GM12878 (cell line): Measurements from ENCODE around the gene TMEM19. TPM values are rescaled to one million over a fixed set of nuclear protein-coding genes. Genes with fewer than 3 reads are reported as not detected.
A peak's percentile ranks its signal among the peaks of the same experiment; 100 is the strongest.

Experiments used
- ATAC-seq: fragments of 200-7000 bp; cut with Tn5 transposase; 3 replicates; pipeline ENCODE4 v1.9.1; 2020; ENCODE audit warnings: mild to moderate bottlenecking, moderate library complexity
- BruUV-seq: library from RNA; stranded (reverse); fragments of 400-500 nt; replicated peaks from 2 replicates; lab custom pipeline; 2021; lab: Mats Ljungman, UMichigan
- CTCF ChIA-PET: fragments of 300-600 bp; sonication (Branson Sonifier 250); formaldehyde crosslinking; extraction: SDS; loops from one replicate; lab custom pipeline; 2021; ENCODE audit warnings: inconsistent platforms; lab: Yijun Ruan, JAX
- POLR2A ChIA-PET: fragments of 350-600 bp; formaldehyde crosslinking; extraction: SDS; loops from one replicate; lab custom pipeline; 2021; ENCODE audit warnings: inconsistent platforms; lab: Charles Lee
- RAD21 ChIA-PET: fragments of 300-600 bp; sonication (Branson Sonifier 250); formaldehyde crosslinking; loops from one replicate; lab custom pipeline; 2023; ENCODE audit warnings: antibody characterized with exemption; ENCODE audit not compliant: unreplicated experiment; lab: Charles Lee
- SMC1A ChIA-PET: fragments of 300-600 bp; sonication (Branson Sonifier 250); formaldehyde crosslinking; loops from one replicate; lab custom pipeline; 2023; ENCODE audit not compliant: unreplicated experiment, uncharacterized antibody; lab: Charles Lee
- DNase-seq: peaks from one replicate; pipeline ENCODE4 v3.0.0-alpha.2; 2011; ENCODE audit warnings: low read depth, low spot score
- FAIRE-seq: peaks from 3 replicates; lab custom pipeline; 2011; peaks lifted over from hg19 to GRCh38; lab: Jason Lieb, UNC
- H2AFZ ChIP-seq: 2 replicates; pipeline ENCODE4 v1.6.0; 2011; ENCODE audit warnings: low read depth, low read length, control low read depth; ENCODE audit not compliant: control insufficient read depth
- H3K27ac ChIP-seq: 2 replicates; pipeline ENCODE4 v1.5.1; 2011; ENCODE audit warnings: control low read depth; ENCODE audit not compliant: control insufficient read depth, insufficient read depth
- H3K27me3 ChIP-seq, 2 experiments: replicated peaks in 1 of 2; 2 replicates each; pipeline versions ENCODE4 v1.6.0 to v1.6.1; 2011; ENCODE audit warnings: low read length in 1 of 2; ENCODE audit not compliant: control insufficient read depth in 2 of 2, insufficient read depth in 2 of 2
- H3K36me3 ChIP-seq, 2 experiments: 2 replicates each; pipeline ENCODE4 v1.5.1; 2011; ENCODE audit warnings: low read length in 1 of 2; ENCODE audit not compliant: control insufficient read depth in 2 of 2, insufficient read depth in 2 of 2
- H3K4me1 ChIP-seq: 2 replicates; pipeline ENCODE4 v1.6.1; 2011; ENCODE audit warnings: mild to moderate bottlenecking, low read length, moderate library complexity, mixed read lengths; ENCODE audit not compliant: control insufficient read depth, insufficient read depth
- H3K4me2 ChIP-seq: 2 replicates; pipeline ENCODE4 v1.6.0; 2011; ENCODE audit warnings: control low read depth; ENCODE audit not compliant: control insufficient read depth, insufficient read depth
- H3K4me3 ChIP-seq: fragments of 200-600 bp; sonication (generic); 2 replicates; pipeline ENCODE4 v1.5.1; 2016
- H3K79me2 ChIP-seq: 2 replicates; pipeline ENCODE4 v1.6.0; 2011; ENCODE audit warnings: low read length; ENCODE audit not compliant: control insufficient read depth, insufficient read depth
- H3K9ac ChIP-seq: 2 replicates; pipeline ENCODE4 v1.8.0; 2011; ENCODE audit warnings: low read length, control low read depth, mixed read lengths; ENCODE audit not compliant: control insufficient read depth, insufficient read depth
- H3K9me3 ChIP-seq: replicated peaks from 3 replicates; pipeline ENCODE4 v1.5.1; 2011; ENCODE audit warnings: mild to moderate bottlenecking, low read length; ENCODE audit not compliant: control insufficient read depth, insufficient read depth
- H4K20me1 ChIP-seq: 2 replicates; pipeline ENCODE4 v1.6.0; 2011; ENCODE audit not compliant: control insufficient read depth, insufficient read depth
- CHD2 ChIP-seq: IDR thresholded peaks from 2 replicates; pipeline ENCODE4 v1.6.1; 2011; ENCODE audit warnings: low read depth, low read length, improper control_type of control experiment, borderline replicate concordance
- EZH2 ChIP-seq: IDR thresholded peaks from 2 replicates; pipeline ENCODE4 v1.6.1; 2012; ENCODE audit warnings: low read depth, mild to moderate bottlenecking, control low read depth, inconsistent platforms, low read length, borderline replicate concordance; ENCODE audit not compliant: control insufficient read depth
- RAD21 ChIP-seq: IDR thresholded peaks from 2 replicates; pipeline ENCODE4 v1.6.1; 2011; ENCODE audit warnings: mild to moderate bottlenecking, low read depth, low read length, moderate library complexity; ENCODE audit not compliant: insufficient read depth
- SMAD1 ChIP-seq: fragments of 450-650 bp; IDR thresholded peaks from 2 replicates; pipeline ENCODE4 v1.6.1; 2018; ENCODE audit warnings: mild to moderate bottlenecking, low read depth; ENCODE audit not compliant: partially characterized antibody
- SMC3 ChIP-seq: IDR thresholded peaks from 2 replicates; pipeline ENCODE4 v1.6.1; 2011; ENCODE audit warnings: low read length, improper control_type of control experiment, borderline replicate concordance
- WGBS: methylation state at CpG from one replicate; pipeline ENCODE4 v1.1.6; 2016; ENCODE audit warnings: low lambda C conversion rate; ENCODE audit not compliant: insufficient replicate concordance, insufficient coverage; ENCODE audit errors: missing lambda C conversion rate; 5-methylcytosine and 5-hydroxymethylcytosine counted together
- in situ Hi-C: fragments of 300-500 bp; cut with MboI; formaldehyde crosslinking; loops from 9 replicates; pipeline ENCODE4 v1.14.3; 2018; ENCODE audit warnings: mixed read lengths
- intact Hi-C: fragments of 100-400 bp; cut with micrococcal nuclease; formaldehyde crosslinking; loops from one replicate; pipeline ENCODE4 v1.14.2; 2022; ENCODE audit not compliant: unreplicated experiment
- polyA plus RNA-seq, 11 experiments: library from polyadenylated mRNA; depleted of rRNA in 4 of 11; unstranded in 6 of 11; stranded (reverse) in 5 of 11; fragments of >200 nt; fragmentation: Nextera tagmentation in 4 of 11; fragmentation: Illumina TruSeq in 1 of 11; extraction: Ambion mirVana in 4 of 11; extraction: Trizol in 1 of 11; gene quantifications; 1 replicate in 1 of 11; 2 replicates in 10 of 11; pipeline versions ENCODE4 v1.2.1 to v1.2.3, GENCODE V29; 2011 to 2016; ENCODE audit warnings: inconsistent platforms in 2 of 11, missing spikeins in 2 of 11, low read depth in 1 of 11
- total RNA-seq, 4 experiments: library from RNA; depleted of rRNA in 3 of 4; stranded (reverse); fragments of >200 nt in 3 of 4; fragmentation: Illumina TruSeq in 1 of 4; extraction: Trizol in 1 of 4; gene quantifications; 2 replicates each; pipeline versions ENCODE4 v1.2.1 to v1.2.3, GENCODE V29; 2013 to 2021
- TF ChIP-seq, protein P1 (sequence below): fragments of 450-650 bp; IDR thresholded peaks from 2 replicates; pipeline ENCODE4 v1.6.1; 2017; ENCODE audit warnings: low read depth, mild to moderate bottlenecking, moderate library complexity
- TF ChIP-seq, protein P2 (sequence below), 3 experiments: IDR thresholded peaks in 2 of 3; conservative IDR thresholded peaks in 1 of 3; 2 replicates each; pipeline ENCODE4 v1.5.1; 2011; ENCODE audit warnings: low read depth in 3 of 3, low read length in 3 of 3, mild to moderate bottlenecking in 3 of 3, control low read depth in 2 of 3, moderate library complexity in 2 of 3, inconsistent platforms in 1 of 3, mixed read lengths in 1 of 3; ENCODE audit not compliant: control insufficient read depth in 2 of 3, insufficient read depth in 1 of 3; ENCODE audit errors: extremely low read depth in 1 of 3

The TMEM19 gene
- total and polyA plus RNA-seq, 10 of the 15 experiments (the other 5 are each of a cell fraction or from before 2014, with no cell fraction given), result 26.7 to 54.9 (median 39.3) TPM

DNA sequence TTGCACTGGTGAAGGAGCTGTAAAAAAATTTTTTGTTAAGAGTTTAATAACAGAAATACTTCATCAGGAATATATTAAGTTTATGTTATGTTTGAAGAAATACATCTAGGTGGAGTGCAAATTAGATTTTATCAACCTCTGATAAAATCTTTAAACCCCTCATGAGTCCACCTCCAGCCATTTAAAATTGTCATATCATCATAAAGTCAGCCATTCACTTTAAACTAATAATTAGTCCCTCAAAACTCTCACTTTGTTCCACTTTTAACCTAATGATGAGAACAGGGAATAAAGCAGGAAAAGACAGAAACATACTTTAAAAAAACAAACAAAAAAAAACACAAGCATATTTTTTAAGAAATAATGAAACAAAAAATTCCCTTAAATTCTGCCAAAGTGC is 47.4 kb upstream of the TMEM19 start:
- BruUV-seq, result no TSS peak
- ChIA-PET RAD21 (interaction anchor here (0.7 to 3.0 kb wide), 2 partner anchors 48 to 108 kb away, joined by 5 to 52 read pairs; partner anchors contain the start of gene TMEM19), SMC1A (interaction anchor here (0.5 to 10.8 kb wide), 6 partner anchors 7 to 203 kb away, joined by 3 to 95 read pairs (median 4); no protein-coding TSS in a partner anchor), POLR2A (no interaction called here), CTCF (interaction anchor here (0.7 to 2.9 kb wide), 11 partner anchors 9 to 223 kb away, joined by 3 to 27 read pairs (median 4); partner anchors contain the start of genes THAP2 and TMEM19)
- Histone ChIP-seq H3K4me3 (no peak overlapping the region), H3K9me3 (no peaks in the 10 kb centered on the region), H3K4me2 (no peak overlapping the region), H2AFZ (no peak overlapping the region), H3K79me2 (no peaks in the 10 kb centered on the region; the same call in 1 of the 2 replicates), H3K4me1 (peaks cover 7% of the 10 kb centered on the region), H4K20me1 (no peaks in the 10 kb centered on the region), H3K27ac (no peak overlapping the region), H3K9ac (no peak overlapping the region), H3K27me3 (no peaks in the 10 kb centered on the region), H3K36me3 (peaks cover 5 to 30% of the 10 kb centered on the region in 2 experiments)
- FAIRE-seq (no peak), DNase-seq (no peak), ATAC-seq (no peak)
- intact Hi-C loops, result no loop called here
- TF ChIP-seq, protein P1, sequence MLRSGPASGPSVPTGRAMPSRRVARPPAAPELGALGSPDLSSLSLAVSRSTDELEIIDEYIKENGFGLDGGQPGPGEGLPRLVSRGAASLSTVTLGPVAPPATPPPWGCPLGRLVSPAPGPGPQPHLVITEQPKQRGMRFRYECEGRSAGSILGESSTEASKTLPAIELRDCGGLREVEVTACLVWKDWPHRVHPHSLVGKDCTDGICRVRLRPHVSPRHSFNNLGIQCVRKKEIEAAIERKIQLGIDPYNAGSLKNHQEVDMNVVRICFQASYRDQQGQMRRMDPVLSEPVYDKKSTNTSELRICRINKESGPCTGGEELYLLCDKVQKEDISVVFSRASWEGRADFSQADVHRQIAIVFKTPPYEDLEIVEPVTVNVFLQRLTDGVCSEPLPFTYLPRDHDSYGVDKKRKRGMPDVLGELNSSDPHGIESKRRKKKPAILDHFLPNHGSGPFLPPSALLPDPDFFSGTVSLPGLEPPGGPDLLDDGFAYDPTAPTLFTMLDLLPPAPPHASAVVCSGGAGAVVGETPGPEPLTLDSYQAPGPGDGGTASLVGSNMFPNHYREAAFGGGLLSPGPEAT, result no peak
- no peak for TF ChIP-seq SMAD1
- in situ Hi-C loops, result loop anchor here (10.0 kb wide), 1 partner anchor 224 kb away; no protein-coding TSS in a partner anchor

DNA sequence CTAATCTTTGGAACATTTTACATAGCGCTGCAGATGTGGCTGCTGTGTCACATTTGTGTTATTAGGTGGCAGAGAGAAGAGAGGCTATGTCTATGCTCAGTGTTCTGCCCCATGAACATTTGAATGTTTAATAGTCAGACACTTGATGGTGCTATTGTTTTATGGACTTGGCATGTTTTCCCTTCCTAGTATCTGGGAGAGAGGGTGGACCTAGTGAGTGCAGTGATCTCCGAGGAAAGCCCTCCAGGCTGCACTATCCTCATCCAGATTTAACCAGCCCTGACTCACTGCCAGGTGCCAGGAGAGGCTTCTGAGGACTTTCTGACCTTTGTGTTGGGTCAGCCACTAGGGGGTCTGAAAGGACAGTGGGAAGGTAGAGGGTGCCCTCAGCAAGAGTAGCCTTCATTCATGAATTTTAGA is 46.5 kb upstream of the TMEM19 start:
- DNase-seq, result no peak
- Histone ChIP-seq H3K9me3 (no peaks in the 10 kb centered on the region), H3K9ac (no peak overlapping the region), H3K79me2 (no peaks in the 10 kb centered on the region; the same call in 1 of the 2 replicates), H3K36me3 (peaks cover 5 to 25% of the 10 kb centered on the region in 2 experiments), H3K27me3 (no peaks in the 10 kb centered on the region), H2AFZ (no peak overlapping the region), H3K4me3 (no peak overlapping the region), H3K4me2 (no peak overlapping the region), H4K20me1 (no peaks in the 10 kb centered on the region), H3K4me1 (peaks cover 7% of the 10 kb centered on the region), H3K27ac (no peak overlapping the region)
- FAIRE-seq, result peak; percentile 35
- ATAC-seq, result peak; percentile 86
- SMC1A ChIA-PET, result interaction anchor here (1.3 to 10.8 kb wide), 2 partner anchors 12 to 108 kb away, joined by 4 to 95 read pairs; no protein-coding TSS in a partner anchor
- CTCF ChIA-PET, result interaction anchor here (1.1 to 2.9 kb wide), 4 partner anchors 11 to 141 kb away, joined by 3 to 27 read pairs (median 4); no protein-coding TSS in a partner anchor
- RAD21 ChIA-PET, result interaction anchor here (1.7 kb wide), 1 partner anchor 107 kb away, joined by 8 read pairs; no protein-coding TSS in a partner anchor
- in situ Hi-C loops (loop anchor here (10.0 kb wide), 1 partner anchor 225 kb away; no protein-coding TSS in a partner anchor), intact Hi-C loops (loop anchor here (1.0 kb wide), 1 partner anchor 108 kb away; no protein-coding TSS in a partner anchor)
- no TSS peak for BruUV-seq
- 98% methylated on average over 2 of the region's 2 CpGs for WGBS
- POLR2A ChIA-PET, result no interaction called here
- TF ChIP-seq EZH2 (no peak), RAD21 (peak; percentile 35), SMC3 (peak; percentile 18; the same call in 1 of the 2 replicates), CHD2 (no peak)
- TF ChIP-seq, protein P2, sequence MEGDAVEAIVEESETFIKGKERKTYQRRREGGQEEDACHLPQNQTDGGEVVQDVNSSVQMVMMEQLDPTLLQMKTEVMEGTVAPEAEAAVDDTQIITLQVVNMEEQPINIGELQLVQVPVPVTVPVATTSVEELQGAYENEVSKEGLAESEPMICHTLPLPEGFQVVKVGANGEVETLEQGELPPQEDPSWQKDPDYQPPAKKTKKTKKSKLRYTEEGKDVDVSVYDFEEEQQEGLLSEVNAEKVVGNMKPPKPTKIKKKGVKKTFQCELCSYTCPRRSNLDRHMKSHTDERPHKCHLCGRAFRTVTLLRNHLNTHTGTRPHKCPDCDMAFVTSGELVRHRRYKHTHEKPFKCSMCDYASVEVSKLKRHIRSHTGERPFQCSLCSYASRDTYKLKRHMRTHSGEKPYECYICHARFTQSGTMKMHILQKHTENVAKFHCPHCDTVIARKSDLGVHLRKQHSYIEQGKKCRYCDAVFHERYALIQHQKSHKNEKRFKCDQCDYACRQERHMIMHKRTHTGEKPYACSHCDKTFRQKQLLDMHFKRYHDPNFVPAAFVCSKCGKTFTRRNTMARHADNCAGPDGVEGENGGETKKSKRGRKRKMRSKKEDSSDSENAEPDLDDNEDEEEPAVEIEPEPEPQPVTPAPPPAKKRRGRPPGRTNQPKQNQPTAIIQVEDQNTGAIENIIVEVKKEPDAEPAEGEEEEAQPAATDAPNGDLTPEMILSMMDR (IDR thresholded peaks at IDR 0.05 in 2 of 3, conservative IDR thresholded peaks at IDR 0.05 in 1 of 3; ENCODE audit: control insufficient read depth in 2 of 3, extremely low read depth in 1 of 3, insufficient read depth in 1 of 3, low read depth in 3 of 3, low read length in 3 of 3), result peak; percentile 22 to 52 (median 23); a peak in 4 of 6 replicates
